K562 (cell line): ENCODE measurements around the gene TMED8. TPM values are rescaled to one million over a fixed set of nuclear protein-coding genes. Genes with fewer than 3 reads are reported as not detected.
A peak's percentile ranks its signal among the peaks of the same experiment; 100 is the strongest.

ENCODE experiments used
- FOSL1 ChIP-seq: fragments of 200-800 bp; sonication (Bioruptor generic); conservative IDR thresholded peaks from 2 replicates; pipeline ENCODE4 v1.6.1; 2016; ENCODE audit warnings: missing genetic modification characterization, missing compliant biosample characterization
- HNRNPL ChIP-seq: fragments of 200-400 bp; formaldehyde crosslinking; IDR thresholded peaks from 2 replicates; pipeline ENCODE4 v1.6.1; 2017; ENCODE audit warnings: low read depth, mild to moderate bottlenecking, low read length
- HOXB6 ChIP-seq: fragments of 250-450 bp; sonication (Bioruptor Pico); IDR thresholded peaks from 2 replicates; pipeline ENCODE4 v1.5.1; 2022; ENCODE audit warnings: mild to moderate bottlenecking, borderline replicate concordance
- JUN ChIP-seq, 2 experiments: sonication (generic) in 1 of 2; formaldehyde crosslinking in 1 of 2; IDR thresholded peaks; 2 replicates each; pipeline versions ENCODE4 v1.6.1 to v1.8.0; 2012 to 2022; ENCODE audit warnings: borderline replicate concordance in 2 of 2, mild to moderate bottlenecking in 2 of 2, improper control_type of control experiment in 1 of 2, low read depth in 1 of 2, low read length in 1 of 2, missing genetic modification reagents in 1 of 2
- MLX ChIP-seq, 2 experiments: fragments of 450-650 bp in 1 of 2; sonication (generic) in 1 of 2; formaldehyde crosslinking; conservative IDR thresholded peaks; 2 replicates each; pipeline versions ENCODE4 v1.4.0 to v1.8.1; 2020 to 2022; ENCODE audit warnings: mild to moderate bottlenecking in 1 of 2, missing genetic modification reagents in 1 of 2
- PHF21A ChIP-seq: fragments of 450-650 bp; IDR thresholded peaks from 2 replicates; pipeline ENCODE4 v1.6.1; 2017; ENCODE audit warnings: low read depth, borderline replicate concordance
- RBM25 ChIP-seq: fragments of 200-400 bp; formaldehyde crosslinking; IDR thresholded peaks from 2 replicates; pipeline ENCODE4 v1.6.1; 2018; ENCODE audit warnings: low read length, low read depth, moderate library complexity; ENCODE audit not compliant: severe bottlenecking
- RFX5 ChIP-seq: IDR thresholded peaks from 2 replicates; pipeline ENCODE4 v1.6.1; 2011; ENCODE audit warnings: low read depth, mild to moderate bottlenecking, improper control_type of control experiment, low read length
- SMAD1 ChIP-seq: fragments of 150-350 bp; IDR thresholded peaks from 2 replicates; pipeline ENCODE4 v1.6.1; 2014; ENCODE audit warnings: low read length, low read depth; ENCODE audit not compliant: partially characterized antibody
- SP1 ChIP-seq: sonication (generic); formaldehyde crosslinking; IDR thresholded peaks from 2 replicates; pipeline ENCODE4 v1.8.1; 2022; ENCODE audit warnings: mild to moderate bottlenecking, missing genetic modification reagents
- ZNF143 ChIP-seq: sonication (generic); formaldehyde crosslinking; IDR thresholded peaks from 2 replicates; pipeline ENCODE4 v1.9.0; 2022; ENCODE audit warnings: mild to moderate bottlenecking, missing genetic modification reagents
- ZNF436 ChIP-seq: fragments of 250-450, 450-650 bp; sonication (Bioruptor Pico); formaldehyde crosslinking; IDR thresholded peaks from 2 replicates; pipeline ENCODE4 v1.7.0; 2020; ENCODE audit warnings: mild to moderate bottlenecking
- ZNF511 ChIP-seq: sonication (generic); formaldehyde crosslinking; IDR thresholded peaks from 2 replicates; pipeline ENCODE4 v1.8.0; 2022; ENCODE audit warnings: mild to moderate bottlenecking, missing genetic modification reagents
- ZNF583 ChIP-seq: fragments of 250-450 bp; sonication (Bioruptor Pico); IDR thresholded peaks from 2 replicates; pipeline ENCODE4 v1.4.0; 2020
- polyA plus RNA-seq, 8 experiments: library from polyadenylated mRNA; depleted of rRNA in 4 of 8; stranded (reverse) in 5 of 8; unstranded in 3 of 8; fragments of >200 nt; fragmentation: Nextera tagmentation in 2 of 8; fragmentation: Illumina TruSeq in 1 of 8; extraction: Ambion mirVana in 2 of 8; extraction: Trizol in 1 of 8; gene quantifications; 2 replicates each; pipeline versions ENCODE4 v1.2.1 to v1.2.3, GENCODE V29; 2011 to 2014; ENCODE audit warnings: inconsistent platforms in 1 of 8, missing spikeins in 1 of 8
- total RNA-seq, 7 experiments: library from RNA; depleted of rRNA in 6 of 7; stranded (reverse); fragments of >200 nt in 6 of 7; fragmentation: Illumina TruSeq in 2 of 7; extraction: Trizol in 2 of 7; gene quantifications; 2 replicates each; pipeline versions ENCODE4 v1.2.1 to v1.2.3, GENCODE V29; 2011 to 2021; ENCODE audit warnings: low replicate concordance in 1 of 7
- TF ChIP-seq, protein P1 (sequence below), 2 experiments: fragments of 250-450 bp in 1 of 2; fragments of 450-650 bp in 1 of 2; sonication (Bioruptor Pico) in 1 of 2; IDR thresholded peaks; 2 replicates each; pipeline versions ENCODE4 v1.6.1 to v1.8.0; 2016 to 2021; ENCODE audit warnings: mild to moderate bottlenecking in 2 of 2, moderate library complexity in 2 of 2, missing compliant biosample characterization in 1 of 2, missing genetic modification characterization in 1 of 2
- TF ChIP-seq, protein P2 (sequence below): fragments of 250-450 bp; sonication (Bioruptor Pico); IDR thresholded peaks from 2 replicates; pipeline ENCODE4 v1.4.0; 2020
- TF ChIP-seq, protein P3 (sequence below): fragments of 450-650 bp; formaldehyde crosslinking; IDR thresholded peaks from 2 replicates; pipeline ENCODE4 v1.4.0; 2020; ENCODE audit warnings: mild to moderate bottlenecking, moderate library complexity

The TMED8 gene
- total and polyA plus RNA-seq, 9 of the 15 experiments (the other 6 are each of a cell fraction or from before 2014, with no cell fraction given), result 3.3 to 17.4 (median 12.0) TPM

DNA sequence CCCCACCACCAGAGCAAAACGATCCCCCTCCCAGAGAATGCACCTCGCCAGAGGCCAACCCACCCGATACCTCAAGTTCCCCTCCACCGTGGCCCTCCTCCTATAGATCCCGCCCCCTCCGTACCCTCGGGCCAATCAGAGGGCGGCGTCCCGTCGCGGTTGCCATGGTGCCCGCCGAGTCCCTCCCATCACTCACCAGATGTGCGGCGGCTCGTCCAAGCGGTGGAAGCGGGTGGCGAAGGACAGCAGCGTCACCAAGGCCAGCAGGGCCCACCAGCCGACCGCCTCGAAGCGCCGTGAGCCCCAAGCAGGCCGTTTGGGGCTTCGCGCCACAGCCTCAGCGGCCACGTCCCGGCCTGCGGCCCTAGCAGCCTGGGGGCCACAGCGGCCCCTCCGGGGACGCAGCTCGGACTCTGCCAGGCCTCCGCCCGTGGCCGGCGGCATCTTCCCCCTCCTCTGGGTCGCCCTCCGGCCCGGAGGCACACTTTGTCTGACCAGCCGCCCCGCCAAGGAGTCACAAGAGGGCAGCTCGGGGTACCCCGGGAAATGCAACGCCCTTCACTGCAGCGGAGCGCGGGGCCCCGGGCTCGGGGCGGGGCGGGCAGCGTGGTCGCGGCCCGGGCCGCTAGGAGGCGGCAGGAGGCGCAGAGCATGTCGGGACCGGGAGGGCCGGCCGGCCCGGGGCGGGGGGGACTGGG lies 56.5 kb downstream of the TMED8 start, which contains the start of gene POMT2 (continued):
- no peak for TF ChIP-seq HOXB6 (CRISPR knock-in tag)
- no peak for TF ChIP-seq JUN (IDR thresholded peaks at IDR 0.05; ENCODE audit: borderline replicate concordance, low read depth, low read length)
- 0 out of 2 replicates have a peak, but pooled peaks have one; percentile 52 for TF ChIP-seq JUN (CRISPR knock-in tag; IDR thresholded peaks at IDR 0.05; ENCODE audit: borderline replicate concordance)
- TF ChIP-seq HNRNPL, result no peak
- 0 out of 2 replicates have a peak, but pooled peaks have one; percentile 48 for TF ChIP-seq ZNF511 (CRISPR knock-in tag)
- TF ChIP-seq, protein P1, sequence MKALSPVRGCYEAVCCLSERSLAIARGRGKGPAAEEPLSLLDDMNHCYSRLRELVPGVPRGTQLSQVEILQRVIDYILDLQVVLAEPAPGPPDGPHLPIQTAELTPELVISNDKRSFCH (CRISPR knock-in tag; IDR thresholded peaks at IDR 0.05), result no peak
- TF ChIP-seq, protein P1 (tag; IDR thresholded peaks at IDR 0.05), result no peak
- TF ChIP-seq RBM25, result peak; percentile 61
- no peak for TF ChIP-seq ZNF583
- TF ChIP-seq SP1 (CRISPR knock-in tag), result no peak; the same call in 1 of the 2 replicates
- no peak for TF ChIP-seq MLX (CRISPR knock-in tag; conservative IDR thresholded peaks at IDR 0.05)
- TF ChIP-seq ZNF436 (CRISPR knock-in tag), result no peak
- TF ChIP-seq FOSL1 (tag), result peak; percentile 44
- TF ChIP-seq PHF21A, result no peak
- no peak for TF ChIP-seq ZNF143 (CRISPR knock-in tag)
- TF ChIP-seq, protein P2, sequence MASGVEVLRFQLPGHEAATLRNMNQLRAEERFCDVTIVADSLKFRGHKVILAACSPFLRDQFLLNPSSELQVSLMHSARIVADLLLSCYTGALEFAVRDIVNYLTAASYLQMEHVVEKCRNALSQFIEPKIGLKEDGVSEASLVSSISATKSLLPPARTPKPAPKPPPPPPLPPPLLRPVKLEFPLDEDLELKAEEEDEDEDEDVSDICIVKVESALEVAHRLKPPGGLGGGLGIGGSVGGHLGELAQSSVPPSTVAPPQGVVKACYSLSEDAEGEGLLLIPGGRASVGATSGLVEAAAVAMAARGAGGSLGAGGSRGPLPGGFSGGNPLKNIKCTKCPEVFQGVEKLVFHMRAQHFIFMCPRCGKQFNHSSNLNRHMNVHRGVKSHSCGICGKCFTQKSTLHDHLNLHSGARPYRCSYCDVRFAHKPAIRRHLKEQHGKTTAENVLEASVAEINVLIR (CRISPR knock-in tag), result no peak
- TF ChIP-seq SMAD1, result no peak
- TF ChIP-seq, protein P3, sequence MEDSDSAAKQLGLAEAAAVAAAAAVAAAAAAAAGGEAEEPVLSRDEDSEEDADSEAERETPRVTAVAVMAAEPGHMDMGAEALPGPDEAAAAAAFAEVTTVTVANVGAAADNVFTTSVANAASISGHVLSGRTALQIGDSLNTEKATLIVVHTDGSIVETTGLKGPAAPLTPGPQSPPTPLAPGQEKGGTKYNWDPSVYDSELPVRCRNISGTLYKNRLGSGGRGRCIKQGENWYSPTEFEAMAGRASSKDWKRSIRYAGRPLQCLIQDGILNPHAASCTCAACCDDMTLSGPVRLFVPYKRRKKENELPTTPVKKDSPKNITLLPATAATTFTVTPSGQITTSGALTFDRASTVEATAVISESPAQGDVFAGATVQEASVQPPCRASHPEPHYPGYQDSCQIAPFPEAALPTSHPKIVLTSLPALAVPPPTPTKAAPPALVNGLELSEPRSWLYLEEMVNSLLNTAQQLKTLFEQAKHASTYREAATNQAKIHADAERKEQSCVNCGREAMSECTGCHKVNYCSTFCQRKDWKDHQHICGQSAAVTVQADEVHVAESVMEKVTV (CRISPR knock-in tag), result no peak
- no peak for TF ChIP-seq RFX5
